Measurements from ENCODE around the gene CATSPERD.

Gene CATSPERD

GRCh38 chr19:5785423-5785822 is 65.0 kb downstream of the CATSPERD start:
- peaks cover 53% of the 10 kb centered on the region for H3K36me3 ChIP-seq (ENCODE audit: insufficient read depth, low read length)
- H3K9me3 ChIP-seq (replicated peaks; ENCODE audit: low read length), result no peaks in the 10 kb centered on the region
- H3K4me1 ChIP-seq (ENCODE audit: control insufficient read depth, insufficient read depth, low read length), result peaks cover 6% of the 10 kb centered on the region
- H3K4me3 ChIP-seq (ENCODE audit: low read length), result no peak overlapping the region
- no peak overlapping the region for H3K9ac ChIP-seq (ENCODE audit: low read depth, low read length)
- no peaks in the 10 kb centered on the region for H3K27me3 ChIP-seq (ENCODE audit: control insufficient read depth, insufficient read depth, low read length)
- H3K4me2 ChIP-seq (ENCODE audit: low read length), result no peak overlapping the region

DNA sequence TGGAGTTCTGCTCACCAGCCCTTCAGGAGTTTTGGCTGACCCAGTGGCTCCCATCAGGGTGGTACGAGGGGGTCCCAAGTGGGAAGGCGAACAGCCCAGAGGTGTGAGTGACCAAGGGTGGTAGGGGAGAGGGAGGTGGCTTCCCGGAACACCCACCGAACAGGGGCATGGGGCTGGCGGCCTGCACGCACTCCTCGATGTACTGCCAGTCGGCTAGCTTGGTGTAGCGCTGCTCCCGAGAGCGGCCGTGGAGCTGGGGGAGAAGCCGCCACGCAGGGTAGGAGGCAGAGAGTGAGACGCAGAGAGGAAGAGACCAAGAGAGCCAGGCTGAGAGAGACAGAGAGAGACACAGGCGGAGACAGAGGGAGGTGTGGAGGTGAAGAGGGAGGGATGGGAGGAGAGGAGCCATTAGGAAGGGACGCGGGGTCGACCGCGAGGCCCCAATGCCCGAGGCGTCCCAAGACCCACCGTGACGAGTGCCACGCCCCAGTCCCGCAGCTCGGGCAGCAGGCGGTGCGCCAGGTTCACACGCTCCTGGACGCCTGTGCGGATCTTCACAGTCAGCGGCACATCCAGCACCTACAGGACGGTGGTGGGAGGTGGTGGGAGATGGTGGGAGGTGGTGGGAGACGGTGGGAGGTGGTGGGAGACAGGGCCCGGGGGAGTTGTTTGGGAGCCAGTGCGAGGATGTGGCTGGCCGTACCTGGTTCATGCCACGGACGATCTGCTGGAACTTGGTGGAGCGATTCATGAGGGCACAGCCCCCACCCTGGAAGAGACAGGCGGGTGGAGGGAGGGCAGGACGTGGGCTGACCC is 66.4 kb downstream of the CATSPERD start:
- Histone ChIP-seq H3K27me3 (ENCODE audit: control insufficient read depth, insufficient read depth, low read length) (no peaks in the 10 kb centered on the region), H3K4me1 (ENCODE audit: control insufficient read depth, insufficient read depth, low read length) (peaks cover 6% of the 10 kb centered on the region), H3K9ac (ENCODE audit: low read depth, low read length) (no peak overlapping the region), H3K4me2 (ENCODE audit: low read length) (no peak overlapping the region), H3K9me3 (replicated peaks; ENCODE audit: low read length) (no peaks in the 10 kb centered on the region), H3K4me3 (ENCODE audit: low read length) (no peak overlapping the region), H3K36me3 (ENCODE audit: insufficient read depth, low read length) (peaks cover 53% of the 10 kb centered on the region)

- Histone ChIP-seq H3K4me1 (ENCODE audit: control insufficient read depth, insufficient read depth, low read length) (peaks cover 6% of the 10 kb centered on the region), H3K27me3 (ENCODE audit: control insufficient read depth, insufficient read depth, low read length) (no peaks in the 10 kb centered on the region), H3K9ac (ENCODE audit: low read depth, low read length) (no peak overlapping the region), H3K36me3 (ENCODE audit: insufficient read depth, low read length) (peaks cover 53% of the 10 kb centered on the region), H3K4me2 (ENCODE audit: low read length) (no peak overlapping the region), H3K4me3 (ENCODE audit: low read length) (no peak overlapping the region), H3K9me3 (replicated peaks; ENCODE audit: low read length) (no peaks in the 10 kb centered on the region)
Observed at GRCh38 chr19:5787409-5788182, 67.2 kb downstream of the CATSPERD start.

DNA sequence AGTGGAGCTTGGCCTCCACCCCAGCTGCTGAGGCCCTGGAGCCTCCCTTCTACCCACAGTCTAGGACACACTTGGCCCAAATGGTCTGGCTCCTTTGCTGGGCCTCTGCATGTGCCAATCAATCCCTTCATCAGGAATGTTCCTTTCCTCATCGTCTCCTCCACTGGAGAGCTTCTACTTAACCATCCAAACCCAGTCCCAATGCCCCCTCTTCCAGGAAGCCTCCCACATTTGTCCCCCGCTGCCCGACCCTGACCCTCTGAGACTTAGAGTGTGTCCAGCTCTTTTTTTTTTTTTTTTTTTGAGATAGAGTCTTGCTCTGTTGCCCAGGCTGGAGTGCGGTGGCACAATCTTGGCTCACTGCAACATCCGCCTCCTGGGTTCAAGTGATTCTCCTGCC is 68.0 kb downstream of the CATSPERD start:
- H3K27me3 ChIP-seq (ENCODE audit: control insufficient read depth, insufficient read depth, low read length), result no peaks in the 10 kb centered on the region
- no peak overlapping the region for H3K9ac ChIP-seq (ENCODE audit: low read depth, low read length)
- H3K4me2 ChIP-seq (ENCODE audit: low read length), result no peak overlapping the region
- no peak overlapping the region for H3K4me3 ChIP-seq (ENCODE audit: low read length)
- H3K4me1 ChIP-seq (ENCODE audit: control insufficient read depth, insufficient read depth, low read length), result peaks cover 6% of the 10 kb centered on the region
- peaks cover 53% of the 10 kb centered on the region for H3K36me3 ChIP-seq (ENCODE audit: insufficient read depth, low read length)
- no peaks in the 10 kb centered on the region for H3K9me3 ChIP-seq (replicated peaks; ENCODE audit: low read length)

DNA sequence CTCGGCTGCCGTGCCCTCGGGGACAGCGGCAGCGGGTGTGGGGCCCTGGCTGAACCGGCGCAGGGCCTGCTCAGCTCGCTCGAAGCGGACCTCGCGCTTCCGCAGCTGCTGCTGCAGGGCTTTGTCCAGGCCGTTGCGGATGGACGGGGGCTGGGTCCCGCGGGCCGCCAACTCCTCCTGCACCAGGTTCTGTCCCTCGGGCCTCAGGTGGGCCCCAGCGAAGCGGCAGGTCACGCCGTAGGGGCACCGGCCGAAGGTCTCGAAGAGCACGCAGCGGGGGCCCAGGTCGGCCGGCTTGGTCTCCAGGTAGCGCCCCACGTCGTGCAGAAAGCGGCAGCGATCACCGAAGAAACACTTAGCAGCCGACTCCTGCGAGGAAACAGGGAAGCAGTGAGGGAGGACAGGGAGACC is 68.9 kb downstream of the CATSPERD start:
- peaks cover 49% of the 10 kb centered on the region for H3K36me3 ChIP-seq (ENCODE audit: insufficient read depth, low read length)
- no peak overlapping the region for H3K9ac ChIP-seq (ENCODE audit: low read depth, low read length)
- no peaks in the 10 kb centered on the region for H3K27me3 ChIP-seq (ENCODE audit: control insufficient read depth, insufficient read depth, low read length)
- H3K4me2 ChIP-seq (ENCODE audit: low read length), result no peak overlapping the region
- H3K4me3 ChIP-seq (ENCODE audit: low read length), result no peak overlapping the region
- H3K9me3 ChIP-seq (replicated peaks; ENCODE audit: low read length), result no peaks in the 10 kb centered on the region
- H3K4me1 ChIP-seq (ENCODE audit: control insufficient read depth, insufficient read depth, low read length), result peaks cover 6% of the 10 kb centered on the region

- H3K36me3 ChIP-seq (ENCODE audit: insufficient read depth, low read length), result peaks cover 42% of the 10 kb centered on the region
- peak overlapping the region; percentile 88 for H3K4me2 ChIP-seq (ENCODE audit: low read length)
Observed at GRCh38 chr19:5789886-5790558, 69.6 kb downstream of the CATSPERD start.

DNA sequence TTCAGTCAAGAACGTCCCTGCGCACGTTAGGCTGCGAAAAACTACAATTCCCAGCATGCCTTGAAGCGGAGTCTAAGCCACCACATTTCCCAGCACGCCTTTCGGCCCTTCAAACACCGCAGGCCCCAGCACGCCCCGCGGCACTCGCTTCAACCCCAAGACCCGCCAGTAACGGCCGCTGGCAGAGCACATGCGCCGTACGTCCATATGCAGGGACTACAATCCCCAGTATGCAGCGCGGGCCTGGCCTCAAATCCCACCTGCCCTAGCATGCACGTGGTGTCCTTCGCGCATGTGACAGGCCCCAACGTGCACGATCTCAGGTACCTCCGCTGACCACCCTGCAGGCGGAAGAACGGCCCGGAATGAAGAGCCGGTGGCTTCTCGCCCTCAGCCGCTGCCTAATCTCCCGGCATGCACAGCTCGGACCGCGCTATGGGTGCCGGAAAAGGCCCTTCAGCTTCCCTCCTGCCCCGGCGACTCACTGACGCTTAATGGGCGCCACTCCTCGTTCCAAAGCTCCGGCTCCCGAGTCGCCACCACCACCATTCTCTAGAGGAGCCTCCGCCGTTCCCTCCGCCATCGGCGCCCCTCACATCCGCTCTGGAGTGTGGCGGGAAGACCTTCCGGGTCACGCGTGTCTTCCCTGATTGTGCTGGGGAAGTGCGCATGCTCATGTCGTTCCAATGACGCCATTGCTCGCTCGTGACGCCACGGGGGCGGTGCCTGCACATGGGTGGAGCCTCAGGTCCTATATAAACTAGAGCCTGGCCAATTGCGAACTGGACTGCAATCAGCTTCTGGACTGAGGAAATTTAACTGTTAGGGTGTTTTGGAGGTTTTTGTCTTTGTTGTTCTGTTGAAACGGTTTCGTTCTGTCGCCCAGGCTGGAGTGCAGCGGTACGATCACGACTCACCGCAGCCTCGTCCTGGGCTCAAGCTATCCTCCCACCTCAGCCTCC is 70.4 kb downstream of the CATSPERD start, which contains the start of gene DUS3L:
Gene DUS3L (minus strand): TSS at position 605 of the 962 bp plus-strand sequence. CDS start 22 bp downstream, at position 583.
- peaks cover 6% of the 10 kb centered on the region for H3K4me1 ChIP-seq (ENCODE audit: control insufficient read depth, insufficient read depth, low read length)
- peaks cover 36% of the 10 kb centered on the region for H3K36me3 ChIP-seq (ENCODE audit: insufficient read depth, low read length)
- peak within 1 kb of the TSS; percentile 86 for H3K4me3 ChIP-seq (ENCODE audit: low read length)
- H3K4me2 ChIP-seq (ENCODE audit: low read length), result peak within 1 kb of the TSS; percentile 88
- H3K9ac ChIP-seq (ENCODE audit: low read depth, low read length), result peak within 1 kb of the TSS; percentile 95
- H3K27me3 ChIP-seq (ENCODE audit: control insufficient read depth, insufficient read depth, low read length), result no peaks in the 10 kb centered on the region
- H3K9me3 ChIP-seq (replicated peaks; ENCODE audit: low read length), result no peaks in the 10 kb centered on the region

More at GRCh38 chr19:5789886-5790558, 69.6 kb downstream of the CATSPERD start:
- Histone ChIP-seq H3K4me1 (ENCODE audit: control insufficient read depth, insufficient read depth, low read length) (peaks cover 6% of the 10 kb centered on the region), H3K27me3 (ENCODE audit: control insufficient read depth, insufficient read depth, low read length) (no peaks in the 10 kb centered on the region), H3K9me3 (replicated peaks; ENCODE audit: low read length) (no peaks in the 10 kb centered on the region), H3K9ac (ENCODE audit: low read depth, low read length) (peak overlapping the region; percentile 95), H3K4me3 (ENCODE audit: low read length) (peak overlapping the region; percentile 86)

GRCh38 chr19:5792224-5792623 is 71.8 kb downstream of the CATSPERD start:
- Histone ChIP-seq H3K27me3 (ENCODE audit: control insufficient read depth, insufficient read depth, low read length) (no peaks in the 10 kb centered on the region), H3K4me2 (ENCODE audit: low read length) (no peak overlapping the region), H3K4me3 (ENCODE audit: low read length) (no peak overlapping the region), H3K9me3 (replicated peaks; ENCODE audit: low read length) (no peaks in the 10 kb centered on the region), H3K4me1 (ENCODE audit: control insufficient read depth, insufficient read depth, low read length) (peaks cover 6% of the 10 kb centered on the region), H3K36me3 (ENCODE audit: insufficient read depth, low read length) (peaks cover 24% of the 10 kb centered on the region), H3K9ac (ENCODE audit: low read depth, low read length) (no peak overlapping the region)

- H3K9me3 ChIP-seq (replicated peaks; ENCODE audit: low read length), result no peaks in the 10 kb centered on the region
- peaks cover 5% of the 10 kb centered on the region for H3K27me3 ChIP-seq (ENCODE audit: control insufficient read depth, insufficient read depth, low read length)
- no peak overlapping the region for H3K4me3 ChIP-seq (ENCODE audit: low read length)
- no peak overlapping the region for H3K9ac ChIP-seq (ENCODE audit: low read depth, low read length)
- peaks cover 15% of the 10 kb centered on the region for H3K36me3 ChIP-seq (ENCODE audit: insufficient read depth, low read length)
- H3K4me2 ChIP-seq (ENCODE audit: low read length), result no peak overlapping the region
- peaks cover 6% of the 10 kb centered on the region for H3K4me1 ChIP-seq (ENCODE audit: control insufficient read depth, insufficient read depth, low read length)
Observed at GRCh38 chr19:5793188-5793587, 72.8 kb downstream of the CATSPERD start.

DNA sequence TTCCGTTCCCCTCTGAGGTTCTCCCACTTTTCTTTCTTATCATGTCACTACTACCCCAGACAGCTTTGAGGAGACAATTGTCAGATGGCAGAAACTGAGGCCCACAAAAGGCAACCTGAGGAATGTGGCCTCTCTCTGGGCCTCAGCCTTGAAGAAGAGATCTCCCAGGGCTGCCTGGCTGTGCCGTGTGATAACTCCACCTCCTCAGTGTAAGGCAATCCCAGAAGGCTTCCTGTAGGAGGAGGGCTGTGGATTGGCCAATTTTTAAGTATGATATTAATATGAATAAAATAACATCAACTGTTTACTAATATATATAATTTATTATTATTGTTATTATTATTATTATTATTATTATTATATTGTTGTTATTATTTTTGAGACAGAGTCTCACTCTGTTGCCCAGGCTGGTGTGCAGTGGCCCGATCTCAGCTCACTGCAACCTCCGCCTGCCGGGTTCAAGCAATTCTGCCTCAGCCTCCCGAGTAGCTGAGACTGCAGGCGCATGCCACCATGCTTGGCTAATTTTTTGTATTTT is 75.0 kb downstream of the CATSPERD start:
- Histone ChIP-seq H3K36me3 (ENCODE audit: insufficient read depth, low read length) (no peaks in the 10 kb centered on the region), H3K4me2 (ENCODE audit: low read length) (no peak overlapping the region), H3K4me1 (ENCODE audit: control insufficient read depth, insufficient read depth, low read length) (peaks cover 3% of the 10 kb centered on the region), H3K4me3 (ENCODE audit: low read length) (no peak overlapping the region), H3K27me3 (ENCODE audit: control insufficient read depth, insufficient read depth, low read length) (peaks cover 23% of the 10 kb centered on the region), H3K9me3 (replicated peaks; ENCODE audit: low read length) (no peaks in the 10 kb centered on the region), H3K9ac (ENCODE audit: low read depth, low read length) (no peak overlapping the region)
